Brain microvascular endothelial cell (primary cell): ENCODE results near the gene TSPAN32.

ENCODE experiments used
- DNase-seq: peaks from one replicate; pipeline ENCODE4 v3.0.0-alpha.2; 2020
- H3K27ac ChIP-seq: fragments of 250-450 bp; sonication (Bioruptor Pico); 2 replicates; pipeline ENCODE4 v1.5.1; 2020; ENCODE audit warnings: mild to moderate bottlenecking, moderate library complexity
- H3K27me3 ChIP-seq: fragments of 250-450 bp; sonication (Bioruptor Pico); replicated peaks from 2 replicates; pipeline ENCODE4 v1.5.1; 2020; ENCODE audit warnings: mild to moderate bottlenecking
- H3K36me3 ChIP-seq: fragments of 250-450 bp; sonication (Bioruptor Pico); replicated peaks from 2 replicates; pipeline ENCODE4 v1.5.1; 2020; ENCODE audit warnings: mild to moderate bottlenecking
- H3K4me3 ChIP-seq: 2 replicates; pipeline ENCODE4 v1.5.1; 2011; ENCODE audit warnings: low read depth, mild to moderate bottlenecking, control low read depth, low read length, moderate library complexity
- CTCF ChIP-seq: IDR thresholded peaks from 2 replicates; pipeline ENCODE4 v1.5.1; 2011; ENCODE audit warnings: low read depth, mild to moderate bottlenecking, moderate library complexity, low read length, control low read depth, inconsistent platforms; ENCODE audit errors: missing control alignments
- in situ Hi-C: cut with HindIII; loops from 2 replicates; pipeline ENCODE4 v1.10.0; 2017; ENCODE audit warnings: low sequenced_read_pairs, low pct_ligation_motif_present

Gene TSPAN32

GRCh38 chr11:2318707-2319106 lies 16.9 kb downstream of the TSPAN32 start:
- no peak for DNase-seq
- Histone ChIP-seq H3K27ac (no peak overlapping the region), H3K4me3 (no peak overlapping the region), H3K27me3 (no peaks in the 10 kb centered on the region), H3K36me3 (no peaks in the 10 kb centered on the region)
- in situ Hi-C loops = no loop called here
- no peak for TF ChIP-seq CTCF

DNA sequence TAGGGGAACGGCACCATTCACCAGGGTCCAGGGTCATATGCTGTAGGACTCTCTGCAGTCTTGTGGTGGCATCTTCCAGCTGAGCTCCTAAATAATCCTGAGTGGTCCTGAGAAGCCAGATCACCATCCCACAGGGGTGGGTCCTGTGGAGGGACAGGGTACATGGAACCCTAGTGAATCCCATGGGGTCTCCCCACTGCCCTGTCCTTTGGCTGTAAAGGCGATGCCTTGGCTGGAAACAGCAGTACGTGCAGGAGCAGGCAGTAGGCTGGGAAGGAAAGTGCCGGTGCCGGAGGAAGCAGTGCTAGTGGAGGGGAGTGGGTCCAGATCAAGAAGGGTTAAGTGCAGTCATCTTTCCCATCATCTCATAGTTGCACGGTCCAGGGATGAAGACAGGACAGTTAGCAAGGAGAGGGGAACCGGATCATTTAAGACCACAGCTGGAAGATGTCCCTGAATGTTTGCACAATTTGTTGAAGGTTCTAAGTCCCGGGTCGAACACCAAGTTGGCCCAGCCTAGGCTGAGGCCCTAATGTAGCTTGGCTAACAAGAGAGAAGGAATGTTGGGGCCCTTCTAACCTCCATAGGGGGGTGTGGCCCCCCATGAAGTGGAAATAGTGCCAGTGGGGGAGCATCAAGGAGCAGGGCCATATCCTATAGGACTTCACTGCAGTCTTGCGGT lies 18.1 kb downstream of the TSPAN32 start:
- Histone ChIP-seq H3K36me3 (no peaks in the 10 kb centered on the region), H3K27ac (no peak overlapping the region), H3K4me3 (no peak overlapping the region), H3K27me3 (no peaks in the 10 kb centered on the region)
- DNase-seq = no peak
- in situ Hi-C loops = no loop called here
- TF ChIP-seq CTCF = no peak

GRCh38 chr11:2320568-2321310 lies 18.9 kb downstream of the TSPAN32 start:
- TF ChIP-seq CTCF = no peak
- in situ Hi-C loops = no loop called here
- no peak for DNase-seq
- Histone ChIP-seq H3K4me3 (no peak overlapping the region), H3K27me3 (no peaks in the 10 kb centered on the region), H3K27ac (no peak overlapping the region), H3K36me3 (no peaks in the 10 kb centered on the region)

GRCh38 chr11:2321311-2321683 lies 19.5 kb downstream of the TSPAN32 start:
- no peak for TF ChIP-seq CTCF
- no peak overlapping the region for H3K27ac ChIP-seq
- H3K36me3 ChIP-seq = no peaks in the 10 kb centered on the region
- no peak overlapping the region for H3K4me3 ChIP-seq
- in situ Hi-C loops = no loop called here
- H3K27me3 ChIP-seq = no peaks in the 10 kb centered on the region
- DNase-seq = no peak

DNA sequence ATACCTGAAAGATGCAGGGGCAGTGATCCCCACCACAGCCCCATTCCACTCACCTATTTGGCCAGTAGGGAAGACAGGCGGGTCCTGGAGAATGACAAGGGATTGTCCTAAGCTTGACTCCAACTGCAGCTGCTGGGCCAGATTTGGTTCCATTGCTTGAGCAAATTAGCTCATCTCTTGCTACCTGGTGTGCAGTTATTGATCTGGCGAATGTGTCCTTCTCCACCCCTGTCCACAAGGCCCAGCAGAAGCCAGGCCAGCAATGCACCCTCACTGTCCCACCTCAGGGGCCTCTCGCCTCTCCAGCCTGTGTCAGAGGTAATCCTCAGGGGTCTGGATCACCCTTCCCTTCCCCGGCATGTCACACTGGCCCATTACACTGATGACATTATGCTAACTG lies 23.3 kb downstream of the TSPAN32 start:
- H3K4me3 ChIP-seq = no peak overlapping the region
- in situ Hi-C loops = no loop called here
- no peaks in the 10 kb centered on the region for H3K36me3 ChIP-seq
- H3K27ac ChIP-seq = no peak overlapping the region
- no peak for DNase-seq
- H3K27me3 ChIP-seq = no peaks in the 10 kb centered on the region
- no peak for TF ChIP-seq CTCF
